ENCODE measurements around the gene KSR1.
"Not testable (repeated sequence)": the region's sequence is repeated elsewhere in the genome, so short reads cannot be mapped to it uniquely, and the experiment has no call there.

KSR1 gene

GRCh38 chr17:27664606-27664965, 208.3 kb downstream of the KSR1 start:
- H3K27me3 ChIP-seq (ENCODE audit: insufficient read depth, low read length): no peaks in the 10 kb centered on the region
- no peaks in the 10 kb centered on the region for H3K4me1 ChIP-seq (ENCODE audit: insufficient read depth, low read length)
- H3K27ac ChIP-seq (ENCODE audit: low read depth, low read length): no peak overlapping the region
- no peaks in the 10 kb centered on the region for H3K36me3 ChIP-seq (ENCODE audit: insufficient read depth, low read length)
- H3K9me3 ChIP-seq (ENCODE audit: insufficient read depth, low read depth, low read length): no peaks in the 10 kb centered on the region
- H3K4me3 ChIP-seq (ENCODE audit: low read length): no peak overlapping the region
- 86% methylated on average over 2 of the region's 2 CpGs for WGBS
- no peak overlapping the region for H3K9ac ChIP-seq (ENCODE audit: low read depth, low read length)

- H3K27me3 ChIP-seq (ENCODE audit: insufficient read depth, low read length): no peaks in the 10 kb centered on the region
- WGBS: 84% methylated on average over 4 of the region's 4 CpGs
- no peaks in the 10 kb centered on the region for H3K36me3 ChIP-seq (ENCODE audit: insufficient read depth, low read length)
- H3K4me1 ChIP-seq (ENCODE audit: insufficient read depth, low read length): no peaks in the 10 kb centered on the region
- H3K9ac ChIP-seq (ENCODE audit: low read depth, low read length): no peak overlapping the region
- no peak overlapping the region for H3K27ac ChIP-seq (ENCODE audit: low read depth, low read length)
- no peak overlapping the region for H3K4me3 ChIP-seq (ENCODE audit: low read length)
- H3K9me3 ChIP-seq (ENCODE audit: insufficient read depth, low read depth, low read length): no peaks in the 10 kb centered on the region
Measured at GRCh38 chr17:27665549-27665948, 209.3 kb downstream of the KSR1 start.

GRCh38 chr17:27666270-27666669, 210.0 kb downstream of the KSR1 start:
- not testable (repeated sequence) for H3K36me3 ChIP-seq (ENCODE audit: insufficient read depth, low read length); H3K9me3 ChIP-seq (ENCODE audit: insufficient read depth, low read depth, low read length); H3K4me3 ChIP-seq (ENCODE audit: low read length); H3K4me1 ChIP-seq (ENCODE audit: insufficient read depth, low read length); H3K27me3 ChIP-seq (ENCODE audit: insufficient read depth, low read length); H3K9ac ChIP-seq (ENCODE audit: low read depth, low read length); H3K27ac ChIP-seq (ENCODE audit: low read depth, low read length)
- 73% methylated on average over 6 of the region's 6 CpGs for WGBS

- H3K4me1 ChIP-seq (ENCODE audit: insufficient read depth, low read length): no peaks in the 10 kb centered on the region
- no peaks in the 10 kb centered on the region for H3K36me3 ChIP-seq (ENCODE audit: insufficient read depth, low read length)
- H3K4me3 ChIP-seq (ENCODE audit: low read length): no peak overlapping the region
- H3K27me3 ChIP-seq (ENCODE audit: insufficient read depth, low read length): no peaks in the 10 kb centered on the region
- no peak overlapping the region for H3K27ac ChIP-seq (ENCODE audit: low read depth, low read length)
- no peaks in the 10 kb centered on the region for H3K9me3 ChIP-seq (ENCODE audit: insufficient read depth, low read depth, low read length)
- 87% methylated on average over 10 of the region's 11 CpGs for WGBS
- H3K9ac ChIP-seq (ENCODE audit: low read depth, low read length): no peak overlapping the region
Measured at GRCh38 chr17:27666831-27667560, 210.7 kb downstream of the KSR1 start.

GRCh38 chr17:27667656-27668487, 211.6 kb downstream of the KSR1 start:
- no peak overlapping the region for H3K9ac ChIP-seq (ENCODE audit: low read depth, low read length)
- no peaks in the 10 kb centered on the region for H3K9me3 ChIP-seq (ENCODE audit: insufficient read depth, low read depth, low read length)
- no peaks in the 10 kb centered on the region for H3K27me3 ChIP-seq (ENCODE audit: insufficient read depth, low read length)
- H3K27ac ChIP-seq (ENCODE audit: low read depth, low read length): no peak overlapping the region
- H3K4me3 ChIP-seq (ENCODE audit: low read length): no peak overlapping the region
- no peaks in the 10 kb centered on the region for H3K4me1 ChIP-seq (ENCODE audit: insufficient read depth, low read length)
- WGBS: 92% methylated on average over 12 of the region's 12 CpGs
- no peaks in the 10 kb centered on the region for H3K36me3 ChIP-seq (ENCODE audit: insufficient read depth, low read length)

DNA sequence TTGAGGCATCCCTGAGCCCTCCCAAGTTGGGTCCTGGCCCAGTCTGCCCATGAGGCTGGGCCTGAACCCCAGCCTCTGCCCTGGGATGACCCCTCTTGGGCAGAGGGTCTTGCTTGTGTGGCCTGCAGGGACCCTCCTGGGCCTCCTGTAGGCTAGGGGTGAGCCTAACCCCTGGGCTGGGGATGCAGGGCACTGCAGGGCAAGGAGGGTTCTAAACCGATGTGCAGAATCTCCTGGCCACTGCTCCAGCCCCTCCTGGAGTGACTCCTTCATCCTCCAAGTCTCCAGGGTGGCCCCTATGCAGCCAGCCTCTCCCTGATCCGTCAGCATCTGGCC, 212.2 kb downstream of the KSR1 start:
- no peaks in the 10 kb centered on the region for H3K4me1 ChIP-seq (ENCODE audit: insufficient read depth, low read length)
- no peak overlapping the region for H3K4me3 ChIP-seq (ENCODE audit: low read length)
- 67% methylated on average over 2 of the region's 2 CpGs for WGBS
- H3K27ac ChIP-seq (ENCODE audit: low read depth, low read length): no peak overlapping the region
- no peaks in the 10 kb centered on the region for H3K9me3 ChIP-seq (ENCODE audit: insufficient read depth, low read depth, low read length)
- no peaks in the 10 kb centered on the region for H3K27me3 ChIP-seq (ENCODE audit: insufficient read depth, low read length)
- H3K9ac ChIP-seq (ENCODE audit: low read depth, low read length): no peak overlapping the region
- H3K36me3 ChIP-seq (ENCODE audit: insufficient read depth, low read length): no peaks in the 10 kb centered on the region

- Histone ChIP-seq H3K4me1 (ENCODE audit: insufficient read depth, low read length) (no peaks in the 10 kb centered on the region), H3K9me3 (ENCODE audit: insufficient read depth, low read depth, low read length) (no peaks in the 10 kb centered on the region), H3K27ac (ENCODE audit: low read depth, low read length) (no peak overlapping the region), H3K36me3 (ENCODE audit: insufficient read depth, low read length) (no peaks in the 10 kb centered on the region), H3K4me3 (ENCODE audit: low read length) (no peak overlapping the region), H3K9ac (ENCODE audit: low read depth, low read length) (no peak overlapping the region), H3K27me3 (ENCODE audit: insufficient read depth, low read length) (no peaks in the 10 kb centered on the region)
- 90% methylated on average over 7 of the region's 7 CpGs for WGBS
Measured at GRCh38 chr17:27669136-27669535, 212.9 kb downstream of the KSR1 start.

DNA sequence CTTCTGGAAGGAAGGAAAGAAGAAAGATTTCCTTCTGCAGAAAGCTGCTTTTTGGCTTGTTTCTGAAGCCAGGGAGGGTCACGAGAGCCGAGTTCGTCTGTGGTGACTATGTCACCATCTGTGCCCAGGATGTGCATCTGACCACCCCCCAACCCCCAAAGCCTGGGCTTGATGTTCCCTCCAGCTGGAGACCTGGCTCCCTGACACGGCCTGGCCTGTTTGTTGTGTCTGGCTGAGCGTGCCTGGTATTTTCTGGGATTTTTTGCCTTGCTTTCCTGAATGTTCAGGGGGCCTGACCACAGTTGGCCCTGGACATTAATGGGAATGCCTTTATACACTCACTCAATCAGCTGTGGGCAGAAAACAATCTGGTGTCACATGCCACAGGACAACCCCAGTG, 213.6 kb downstream of the KSR1 start:
- Histone ChIP-seq H3K9ac (ENCODE audit: low read depth, low read length) (no peak overlapping the region), H3K4me1 (ENCODE audit: insufficient read depth, low read length) (no peaks in the 10 kb centered on the region), H3K36me3 (ENCODE audit: insufficient read depth, low read length) (no peaks in the 10 kb centered on the region), H3K4me3 (ENCODE audit: low read length) (no peak overlapping the region), H3K9me3 (ENCODE audit: insufficient read depth, low read depth, low read length) (no peaks in the 10 kb centered on the region), H3K27me3 (ENCODE audit: insufficient read depth, low read length) (no peaks in the 10 kb centered on the region), H3K27ac (ENCODE audit: low read depth, low read length) (no peak overlapping the region)
- 93% methylated on average over 5 of the region's 5 CpGs for WGBS

DNA sequence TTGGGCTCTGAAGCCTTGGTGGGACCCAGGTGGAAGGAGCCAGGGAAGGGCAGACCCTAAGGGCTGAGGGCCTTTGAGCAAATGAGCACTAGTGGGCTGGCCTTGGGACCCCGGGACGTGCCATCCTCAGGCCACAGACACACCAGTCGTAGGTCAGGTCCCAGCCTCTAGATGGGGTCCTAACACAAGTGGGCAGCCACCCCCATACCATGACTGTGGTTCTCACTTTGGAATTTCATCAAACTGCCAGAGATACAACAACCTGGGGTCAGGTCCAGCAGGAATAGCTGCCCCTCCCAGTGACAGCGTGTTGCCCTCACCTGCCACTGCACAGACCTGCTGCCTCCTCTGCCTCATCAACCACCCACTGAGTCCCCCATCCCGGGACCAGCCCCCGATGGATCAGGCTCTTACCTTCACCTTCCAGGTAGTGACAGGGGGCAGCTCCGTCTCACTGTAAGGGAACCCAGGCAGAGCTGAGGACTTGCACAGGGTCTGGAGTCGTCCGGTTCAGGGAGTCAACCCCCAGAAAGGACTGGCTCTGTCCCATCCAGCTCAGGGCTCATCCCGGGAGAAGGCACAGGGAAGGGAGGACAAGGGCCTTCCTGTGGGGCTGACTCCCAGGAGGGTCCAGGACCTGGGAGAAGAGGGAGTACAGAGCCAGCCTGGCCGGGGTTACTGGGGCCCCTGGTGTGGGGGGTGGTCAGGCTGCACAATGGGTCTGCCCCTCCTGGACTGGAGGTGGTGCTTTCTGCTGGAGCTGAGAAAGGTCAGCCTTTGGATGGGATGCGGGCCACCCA, 214.7 kb downstream of the KSR1 start:
- Histone ChIP-seq H3K4me1 (ENCODE audit: insufficient read depth, low read length) (no peaks in the 10 kb centered on the region), H3K4me3 (ENCODE audit: low read length) (no peak overlapping the region), H3K9me3 (ENCODE audit: insufficient read depth, low read depth, low read length) (no peaks in the 10 kb centered on the region), H3K36me3 (ENCODE audit: insufficient read depth, low read length) (no peaks in the 10 kb centered on the region), H3K27ac (ENCODE audit: low read depth, low read length) (no peak overlapping the region), H3K9ac (ENCODE audit: low read depth, low read length) (no peak overlapping the region), H3K27me3 (ENCODE audit: insufficient read depth, low read length) (no peaks in the 10 kb centered on the region)
- 89% methylated on average over 12 of the region's 12 CpGs for WGBS

- Histone ChIP-seq H3K4me1 (ENCODE audit: insufficient read depth, low read length) (no peaks in the 10 kb centered on the region), H3K36me3 (ENCODE audit: insufficient read depth, low read length) (no peaks in the 10 kb centered on the region), H3K27ac (ENCODE audit: low read depth, low read length) (no peak overlapping the region), H3K9ac (ENCODE audit: low read depth, low read length) (no peak overlapping the region), H3K9me3 (ENCODE audit: insufficient read depth, low read depth, low read length) (no peaks in the 10 kb centered on the region), H3K4me3 (ENCODE audit: low read length) (no peak overlapping the region), H3K27me3 (ENCODE audit: insufficient read depth, low read length) (no peaks in the 10 kb centered on the region)
- 92% methylated on average over 2 of the region's 2 CpGs for WGBS
Measured at GRCh38 chr17:27671591-27671910, 215.3 kb downstream of the KSR1 start.

GRCh38 chr17:27671977-27672480, 215.8 kb downstream of the KSR1 start:
- H3K27ac ChIP-seq (ENCODE audit: low read depth, low read length); H3K9ac ChIP-seq (ENCODE audit: low read depth, low read length); H3K36me3 ChIP-seq (ENCODE audit: insufficient read depth, low read length); H3K4me3 ChIP-seq (ENCODE audit: low read length); H3K27me3 ChIP-seq (ENCODE audit: insufficient read depth, low read length); H3K4me1 ChIP-seq (ENCODE audit: insufficient read depth, low read length); H3K9me3 ChIP-seq (ENCODE audit: insufficient read depth, low read depth, low read length): not testable (repeated sequence)
- 89% methylated on average over 6 of the region's 6 CpGs for WGBS
